Thoracic aorta (tissue), 2 donors: Measurements from ENCODE around the gene APP. TPM values are rescaled to one million over a fixed set of nuclear protein-coding genes. Genes with fewer than 3 reads are reported as not detected.

Source experiments
- ATAC-seq: fragments of 150-250 bp; one replicate; pipeline ENCODE4 v1.8.0; 2017; ENCODE audit warnings: low read depth; ENCODE audit not compliant: insufficient number of reproducible peaks, low FRiP score
- DNase-seq: peaks from one replicate; pipeline ENCODE4 v3.0.0-alpha.2; 2020; ENCODE audit warnings: low spot score
- H3K27ac ChIP-seq, 2 donors: fragments of 200-600 bp; sonication (generic); 1 replicate in 1 of 2; 2 replicates in 1 of 2; pipeline ENCODE4 v1.5.1; 2016; ENCODE audit warnings: mild to moderate bottlenecking in 2 of 2, moderate library complexity in 2 of 2
- H3K27me3 ChIP-seq: fragments of 200-600 bp; sonication (generic); replicated peaks from 2 replicates; pipeline ENCODE4 v1.6.0; 2016; ENCODE audit warnings: mild to moderate bottlenecking; ENCODE audit not compliant: insufficient read depth
- H3K36me3 ChIP-seq: fragments of 200-600 bp; sonication (generic); one replicate; pipeline ENCODE4 v1.5.1; 2016
- H3K4me1 ChIP-seq, 2 donors: fragments of 200-600 bp; sonication (generic); 1 replicate in 1 of 2; 2 replicates in 1 of 2; pipeline versions ENCODE4 v1.5.1 to v1.6.0; 2016; ENCODE audit warnings: low read depth in 2 of 2, mild to moderate bottlenecking in 1 of 2; ENCODE audit not compliant: control insufficient read depth in 1 of 2
- H3K4me3 ChIP-seq: fragments of 200-600 bp; sonication (generic); 2 replicates; pipeline ENCODE4 v1.5.1; 2016; ENCODE audit warnings: mild to moderate bottlenecking
- H3K9me3 ChIP-seq: fragments of 200-600 bp; sonication (generic); 2 replicates; pipeline ENCODE4 v1.5.1; 2016
- total RNA-seq, 2 donors: library from RNA; depleted of rRNA; stranded (reverse); fragments of >200 nt; gene quantifications; one replicate each; pipeline versions ENCODE4 v1.1.0 to v1.2.3, GENCODE V29; 2016
- TF ChIP-seq, protein P1 (sequence below): fragments of 200-600 bp; sonication (generic); IDR thresholded peaks from one replicate; pipeline ENCODE4 v1.5.1; 2019; ENCODE audit warnings: antibody characterized with exemption

Gene APP
- total RNA-seq, 2 donors from 2014 or later = 342 to 468 TPM

DNA sequence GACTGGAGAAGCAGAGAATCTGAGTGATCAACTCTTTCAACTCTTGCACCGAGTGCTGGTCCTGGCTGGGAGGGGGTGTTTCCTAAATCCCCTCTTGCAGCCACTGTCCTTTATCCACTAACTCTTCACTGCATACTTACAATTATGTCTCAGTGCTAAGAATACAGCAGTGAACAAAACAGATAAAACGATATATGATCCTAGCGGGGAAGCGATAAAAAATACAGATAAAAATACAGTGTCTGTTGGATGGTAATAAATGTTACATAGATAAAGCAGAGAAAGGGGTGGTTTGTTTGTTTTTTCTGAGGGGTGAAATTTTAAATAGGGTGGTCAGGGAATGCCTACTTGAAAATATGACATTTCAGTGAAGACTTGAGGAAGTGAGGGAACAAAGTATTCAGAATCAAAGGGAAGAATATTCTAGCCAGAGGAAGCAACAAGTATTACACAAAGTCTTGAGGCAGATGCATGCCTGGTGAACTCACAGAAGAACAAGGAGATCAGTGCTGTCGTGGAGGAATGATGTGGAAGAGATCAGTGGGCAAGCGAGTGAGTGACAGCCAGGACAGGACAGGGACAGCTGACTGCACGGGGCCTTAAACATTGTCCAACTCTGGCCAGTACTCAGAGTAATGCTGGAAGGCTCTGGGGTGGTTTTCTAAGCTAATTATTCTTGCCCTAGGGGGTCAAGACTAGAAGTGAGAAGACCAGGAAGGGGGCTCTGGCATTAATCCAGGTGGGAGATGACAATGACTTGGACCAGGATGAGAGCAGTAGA, 110.0 kb downstream of the APP start:
- DNase-seq = no peak
- no peak for ATAC-seq
- Histone ChIP-seq H3K4me3 (no peak overlapping the region), H3K9me3 (no peaks in the 10 kb centered on the region), H3K27ac (no peak overlapping the region), H3K27me3 (no peaks in the 10 kb centered on the region), H3K4me1 (peaks cover 0 to 6% of the 10 kb centered on the region in 2 donors), H3K36me3 (no peaks in the 10 kb centered on the region)
- TF ChIP-seq, protein P1, sequence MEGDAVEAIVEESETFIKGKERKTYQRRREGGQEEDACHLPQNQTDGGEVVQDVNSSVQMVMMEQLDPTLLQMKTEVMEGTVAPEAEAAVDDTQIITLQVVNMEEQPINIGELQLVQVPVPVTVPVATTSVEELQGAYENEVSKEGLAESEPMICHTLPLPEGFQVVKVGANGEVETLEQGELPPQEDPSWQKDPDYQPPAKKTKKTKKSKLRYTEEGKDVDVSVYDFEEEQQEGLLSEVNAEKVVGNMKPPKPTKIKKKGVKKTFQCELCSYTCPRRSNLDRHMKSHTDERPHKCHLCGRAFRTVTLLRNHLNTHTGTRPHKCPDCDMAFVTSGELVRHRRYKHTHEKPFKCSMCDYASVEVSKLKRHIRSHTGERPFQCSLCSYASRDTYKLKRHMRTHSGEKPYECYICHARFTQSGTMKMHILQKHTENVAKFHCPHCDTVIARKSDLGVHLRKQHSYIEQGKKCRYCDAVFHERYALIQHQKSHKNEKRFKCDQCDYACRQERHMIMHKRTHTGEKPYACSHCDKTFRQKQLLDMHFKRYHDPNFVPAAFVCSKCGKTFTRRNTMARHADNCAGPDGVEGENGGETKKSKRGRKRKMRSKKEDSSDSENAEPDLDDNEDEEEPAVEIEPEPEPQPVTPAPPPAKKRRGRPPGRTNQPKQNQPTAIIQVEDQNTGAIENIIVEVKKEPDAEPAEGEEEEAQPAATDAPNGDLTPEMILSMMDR = no peak

DNA sequence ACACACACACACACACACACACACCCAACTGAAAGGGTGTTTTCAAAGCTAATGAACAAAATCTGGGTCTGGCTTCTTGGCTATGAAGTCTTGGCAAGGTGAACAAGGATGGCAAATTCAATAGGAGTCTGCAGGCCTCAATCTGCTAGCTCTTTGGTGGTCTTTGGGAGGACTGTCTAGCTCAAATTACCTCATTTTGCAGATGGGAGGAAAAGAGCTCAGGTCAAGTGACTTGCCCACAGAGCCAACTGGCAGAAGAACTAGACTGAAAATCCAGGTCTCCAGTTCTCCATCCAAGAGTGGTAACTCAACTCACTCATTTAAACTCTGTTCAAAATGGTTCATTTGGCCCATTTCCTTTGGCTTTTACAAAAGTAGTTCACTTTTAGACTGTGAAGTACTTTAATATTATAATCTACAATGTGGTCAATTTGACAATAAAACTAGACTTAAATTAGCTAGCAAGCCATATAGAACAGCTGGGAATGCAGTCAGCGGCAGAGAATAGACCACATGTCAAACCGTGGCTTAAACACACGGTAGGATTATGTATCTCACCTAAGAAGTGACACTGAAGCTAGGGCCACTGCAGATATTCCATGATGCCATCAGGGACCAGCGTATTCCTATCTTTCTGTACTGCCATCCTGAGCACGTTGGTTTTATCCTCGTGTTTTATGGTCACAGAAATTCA, 112.9 kb downstream of the APP start:
- Histone ChIP-seq H3K27ac (no peak overlapping the region), H3K36me3 (no peaks in the 10 kb centered on the region), H3K4me1 (peaks cover 0 to 6% of the 10 kb centered on the region in 2 donors), H3K9me3 (no peaks in the 10 kb centered on the region), H3K27me3 (no peaks in the 10 kb centered on the region), H3K4me3 (no peak overlapping the region)
- ATAC-seq = no peak
- no peak for DNase-seq
- TF ChIP-seq, protein P1 = no peak

DNA sequence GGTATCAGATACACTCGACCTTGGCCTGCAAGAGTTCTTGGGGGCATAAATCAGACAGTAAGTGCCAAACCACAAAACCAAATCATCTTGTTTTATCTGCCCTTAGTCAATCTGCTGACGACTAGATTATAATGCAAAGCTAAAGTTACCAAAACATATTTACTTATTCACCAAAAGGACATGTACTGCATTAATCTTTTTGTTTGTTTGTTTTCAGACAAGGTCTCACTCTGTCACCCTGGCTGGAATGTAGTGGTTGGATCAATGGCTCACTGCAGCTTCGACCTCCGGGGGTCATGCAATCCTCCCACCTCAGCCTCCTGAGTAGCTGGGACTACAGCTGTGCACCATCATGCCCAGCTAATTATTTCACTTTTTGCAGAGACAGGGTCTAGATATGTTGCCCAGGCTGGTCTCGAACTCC, 114.7 kb downstream of the APP start:
- DNase-seq = no peak
- H3K27ac ChIP-seq = no peak overlapping the region
- no peaks in the 10 kb centered on the region for H3K9me3 ChIP-seq
- H3K36me3 ChIP-seq = peaks cover 2% of the 10 kb centered on the region
- no peak overlapping the region for H3K4me3 ChIP-seq
- H3K4me1 ChIP-seq = peaks cover 0 to 6% of the 10 kb centered on the region in 2 donors
- no peaks in the 10 kb centered on the region for H3K27me3 ChIP-seq
- no peak for ATAC-seq
- TF ChIP-seq, protein P1 = no peak

DNA sequence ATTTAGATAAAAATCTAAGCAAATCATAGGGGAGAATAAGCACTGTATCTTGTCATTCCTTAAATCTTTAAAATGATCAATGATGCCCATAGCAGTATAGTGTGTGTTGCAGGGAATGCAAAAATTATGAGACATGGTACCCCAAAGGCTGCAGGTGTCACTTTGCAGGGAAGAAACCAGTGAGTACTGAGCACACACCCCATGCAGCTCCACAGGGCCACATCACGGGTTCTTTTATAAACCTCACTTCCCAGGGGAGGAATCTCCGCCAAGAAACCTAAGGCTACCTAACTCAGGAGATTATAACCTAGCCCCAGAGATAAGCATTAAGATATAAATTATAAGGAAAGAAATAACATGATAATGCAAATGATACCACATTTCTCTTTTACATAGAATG, 115.6 kb downstream of the APP start:
- no peaks in the 10 kb centered on the region for H3K9me3 ChIP-seq
- H3K4me1 ChIP-seq = peaks cover 0 to 6% of the 10 kb centered on the region in 2 donors
- no peak overlapping the region for H3K4me3 ChIP-seq
- H3K36me3 ChIP-seq = peaks cover 4% of the 10 kb centered on the region
- no peak overlapping the region for H3K27ac ChIP-seq
- DNase-seq (no peak), ATAC-seq (no peak)
- no peaks in the 10 kb centered on the region for H3K27me3 ChIP-seq
- TF ChIP-seq, protein P1 = no peak

DNA sequence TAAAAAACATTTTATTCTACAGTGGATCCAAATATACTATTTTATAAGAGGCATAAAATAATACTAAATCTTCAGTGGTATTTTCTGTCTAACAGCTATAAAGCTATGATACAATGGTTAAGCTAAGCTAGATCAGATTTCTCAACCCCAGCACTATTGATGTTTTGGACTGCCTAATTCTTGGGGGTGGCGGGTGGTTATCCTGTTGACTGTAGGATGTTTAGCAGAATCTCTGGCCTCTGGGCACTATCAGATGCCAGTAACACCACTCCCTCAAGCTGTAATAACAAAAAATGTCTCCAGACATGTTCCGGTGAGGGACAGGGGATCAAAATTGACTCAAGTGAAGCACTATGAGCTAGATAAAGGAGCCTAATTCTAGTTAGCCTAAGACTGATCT, 118.5 kb downstream of the APP start:
- Histone ChIP-seq H3K4me1 (no peaks in the 10 kb centered on the region), H3K9me3 (no peaks in the 10 kb centered on the region), H3K27me3 (no peaks in the 10 kb centered on the region), H3K4me3 (no peak overlapping the region), H3K36me3 (peaks cover 4% of the 10 kb centered on the region), H3K27ac (no peak overlapping the region)
- DNase-seq (no peak), ATAC-seq (no peak)
- TF ChIP-seq, protein P1 = no peak
